GM19468 (cell line): ENCODE results near the gene EFCAB12.
"Not testable (repeated sequence)": the region's sequence is repeated elsewhere in the genome, so short reads cannot be mapped to it uniquely, and the experiment has no call there.

ENCODE experiments used
- ATAC-seq: cut with Tn5 transposase; IDR thresholded peaks from one replicate; pipeline ENCODE4 v1.9.1; 2021; ENCODE audit warnings: mild to moderate bottlenecking, moderate library complexity, moderate number of reproducible peaks; ENCODE audit not compliant: unreplicated experiment; ENCODE audit errors: extremely low read depth

EFCAB12 gene

DNA sequence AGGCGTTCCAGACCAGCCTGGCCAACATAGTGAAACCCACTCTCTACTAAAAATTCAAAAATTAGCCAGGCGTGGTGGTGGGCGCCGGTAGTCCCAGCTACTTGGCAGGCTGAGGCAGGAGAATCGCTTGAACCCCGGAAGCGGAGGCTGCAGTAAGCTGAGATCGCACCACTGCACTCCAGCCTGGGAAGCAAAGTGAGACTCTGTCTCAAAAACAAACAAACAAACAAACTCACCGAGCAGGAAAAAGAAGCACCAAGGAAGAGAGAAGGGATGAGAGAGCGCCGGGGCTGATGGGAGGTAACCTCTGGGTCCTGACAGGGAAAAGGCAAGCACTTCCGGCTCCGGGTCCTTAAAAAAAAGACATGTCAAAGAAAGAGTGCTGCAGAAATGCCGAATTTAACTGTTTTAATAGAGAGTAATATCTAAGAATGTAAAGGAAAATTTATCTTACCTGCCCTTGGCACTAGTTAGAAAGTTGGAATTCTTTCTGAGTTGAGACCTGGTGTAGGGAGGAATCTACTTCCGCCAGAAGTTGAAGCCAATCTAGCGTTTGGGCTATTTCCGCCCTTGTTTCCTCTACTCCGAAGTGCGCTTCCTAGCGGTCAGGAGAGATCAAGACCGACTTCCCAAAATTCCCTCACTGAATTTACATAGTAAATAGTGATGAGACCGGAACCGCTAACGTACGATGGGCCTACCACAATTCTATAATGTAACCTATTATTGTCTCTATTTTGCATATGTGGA is 29.1 kb downstream of the EFCAB12 start:
- peak; percentile 66 for ATAC-seq

GRCh38 chr3:129398803-129399144 is 29.7 kb downstream of the EFCAB12 start:
- no peak for ATAC-seq

GRCh38 chr3:129393760-129394564 is 34.5 kb downstream of the EFCAB12 start:
- ATAC-seq: not testable (repeated sequence)

DNA sequence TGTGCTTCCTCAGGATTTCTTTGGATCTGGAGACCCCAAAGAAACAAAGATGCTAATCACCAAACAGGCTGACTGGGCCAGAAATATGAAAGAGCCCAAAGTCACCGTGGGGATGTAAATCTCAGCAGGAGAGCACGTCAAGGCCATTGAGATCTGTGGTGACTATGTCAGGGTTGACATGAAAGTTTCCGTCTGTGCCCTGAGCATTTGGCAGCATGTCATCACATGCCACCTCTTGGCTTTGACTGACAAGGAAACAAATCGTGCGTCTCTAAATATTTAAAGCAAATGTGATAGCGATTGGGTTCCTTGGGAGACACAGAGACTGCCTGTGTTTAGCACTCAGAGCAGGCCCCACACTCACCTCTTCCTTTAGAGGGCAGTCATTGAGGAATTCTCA is 35.2 kb downstream of the EFCAB12 start:
- no peak for ATAC-seq

DNA sequence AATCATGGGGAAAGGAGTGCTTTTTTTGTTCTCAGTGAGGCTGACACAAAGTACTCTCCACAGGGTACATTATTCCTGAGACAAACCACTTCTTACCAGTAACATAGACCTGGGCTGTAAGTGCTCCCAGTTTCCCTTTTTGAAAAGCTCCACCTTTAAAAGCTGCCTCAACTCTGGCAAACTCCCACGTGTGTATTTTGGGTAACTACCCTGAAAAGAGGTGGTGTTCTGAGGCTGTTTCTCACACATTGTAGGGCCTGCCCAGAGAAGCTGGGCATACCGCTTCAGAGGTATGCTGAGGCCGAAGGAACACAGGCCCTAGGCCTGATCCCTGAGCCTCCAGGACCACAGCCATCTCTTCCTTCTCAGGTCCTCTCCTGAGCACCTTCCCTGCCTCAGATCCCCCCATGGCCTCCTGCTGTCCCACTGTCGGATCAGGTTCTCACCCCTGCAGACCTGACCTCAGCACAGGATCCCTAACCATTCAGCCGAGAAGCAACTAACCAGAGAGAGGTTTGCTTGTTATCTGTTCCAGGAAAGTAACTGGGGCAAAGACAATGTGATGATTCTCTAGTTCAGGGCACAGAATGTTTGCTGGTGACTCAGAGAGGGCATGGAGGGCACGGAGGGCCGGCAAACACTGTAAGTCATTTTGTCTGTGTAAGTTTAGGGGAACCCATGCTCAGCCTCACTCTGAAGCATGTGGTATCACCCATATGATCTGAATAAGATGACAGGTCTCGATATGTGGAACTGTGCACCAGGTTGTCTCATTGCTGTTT is 36.1 kb downstream of the EFCAB12 start:
- not testable (repeated sequence) for ATAC-seq

DNA sequence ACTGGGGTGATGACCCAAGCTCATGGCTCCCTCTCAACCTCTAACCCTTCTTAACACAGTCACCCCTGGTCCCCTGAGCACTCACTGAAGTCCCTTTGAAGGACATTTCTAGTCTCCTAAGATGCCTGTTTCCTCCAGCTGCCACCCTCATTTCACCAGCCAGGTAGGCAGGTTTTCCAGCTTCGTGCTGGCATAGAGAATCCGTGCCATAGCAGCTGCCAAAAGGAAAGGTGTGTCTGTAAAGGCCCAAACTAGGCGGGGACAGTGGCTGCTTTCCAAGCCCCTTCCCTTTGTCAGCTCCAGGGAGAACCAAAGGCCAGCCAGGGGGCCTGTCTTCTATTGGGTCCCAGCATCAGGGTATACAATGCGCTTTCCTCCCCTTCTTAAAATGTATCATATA is 36.9 kb downstream of the EFCAB12 start:
- ATAC-seq: not testable (repeated sequence)

GRCh38 chr3:129389572-129389937 is 38.9 kb downstream of the EFCAB12 start:
- no peak for ATAC-seq

DNA sequence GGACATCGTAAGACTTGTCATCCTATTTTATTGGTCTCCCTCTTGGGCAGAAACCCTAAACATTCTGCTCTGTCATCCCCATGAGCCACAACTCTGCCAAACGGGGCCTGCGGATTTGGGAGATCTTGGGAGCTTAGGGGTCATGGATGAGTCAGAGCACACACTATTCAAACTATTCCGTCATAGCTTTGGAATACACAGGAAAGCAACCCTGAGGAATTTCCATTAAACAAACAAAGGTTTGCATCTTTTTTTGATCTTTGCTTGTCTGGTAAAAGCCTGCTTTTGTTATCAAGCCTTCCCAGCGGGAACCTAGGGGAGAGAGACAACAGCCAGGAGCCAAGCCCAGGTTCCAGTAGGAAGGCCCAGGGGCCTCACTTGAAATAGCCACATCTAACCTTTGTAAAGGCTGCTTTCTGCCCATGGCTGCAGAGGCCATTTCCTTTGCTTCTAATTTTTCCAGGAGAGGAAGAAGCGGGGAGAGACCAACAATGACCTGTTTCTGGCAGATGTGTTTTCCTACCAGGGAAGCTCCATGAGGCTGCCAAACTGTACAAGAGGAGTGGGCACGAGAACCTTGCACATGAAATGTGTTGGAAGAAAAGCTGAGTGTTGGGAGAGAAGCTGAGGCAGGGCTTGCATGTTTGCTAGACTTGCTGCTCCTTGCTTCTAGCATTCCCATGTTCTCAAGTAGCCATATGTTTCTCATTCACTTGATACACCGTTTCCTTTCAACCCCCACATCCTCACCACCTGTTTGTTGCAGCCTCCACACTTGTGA is 39.5 kb downstream of the EFCAB12 start:
- ATAC-seq: not testable (repeated sequence)

GRCh38 chr3:129387487-129387886 is 40.9 kb downstream of the EFCAB12 start:
- ATAC-seq: no peak

DNA sequence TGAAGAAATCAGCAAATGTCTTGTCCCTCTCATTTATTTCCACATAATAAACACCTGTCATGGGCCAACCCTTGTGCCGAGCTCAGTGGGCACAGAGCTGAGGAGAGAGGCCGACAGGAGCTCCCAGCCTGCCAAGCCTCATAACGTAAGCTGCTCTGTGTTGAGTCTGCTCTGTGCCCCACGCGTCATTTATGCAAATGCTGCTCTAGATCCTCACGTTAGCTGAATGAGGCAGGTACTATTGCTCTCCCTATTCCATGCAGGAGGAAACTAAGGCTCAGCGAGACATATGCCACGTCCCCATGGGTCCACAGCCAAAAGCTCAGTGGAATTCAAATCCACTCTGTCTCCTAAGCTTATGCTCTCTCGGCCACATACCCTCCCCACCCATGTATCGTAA is 41.5 kb downstream of the EFCAB12 start:
- ATAC-seq: no peak

- ATAC-seq: not testable (repeated sequence)
These were observed 42.9 kb downstream of the EFCAB12 start for GRCh38 chr3:129385507-129385906.

GRCh38 chr3:129384594-129385323 is 43.7 kb downstream of the EFCAB12 start:
- no peak for ATAC-seq

- ATAC-seq: not testable (repeated sequence)
These were observed 44.3 kb downstream of the EFCAB12 start for GRCh38 chr3:129384103-129384502.

- peak; percentile 44 for ATAC-seq
These were observed 45.1 kb downstream of the EFCAB12 start for GRCh38 chr3:129383292-129383860.

GRCh38 chr3:129382366-129382765 is 46.1 kb downstream of the EFCAB12 start:
- no peak for ATAC-seq

DNA sequence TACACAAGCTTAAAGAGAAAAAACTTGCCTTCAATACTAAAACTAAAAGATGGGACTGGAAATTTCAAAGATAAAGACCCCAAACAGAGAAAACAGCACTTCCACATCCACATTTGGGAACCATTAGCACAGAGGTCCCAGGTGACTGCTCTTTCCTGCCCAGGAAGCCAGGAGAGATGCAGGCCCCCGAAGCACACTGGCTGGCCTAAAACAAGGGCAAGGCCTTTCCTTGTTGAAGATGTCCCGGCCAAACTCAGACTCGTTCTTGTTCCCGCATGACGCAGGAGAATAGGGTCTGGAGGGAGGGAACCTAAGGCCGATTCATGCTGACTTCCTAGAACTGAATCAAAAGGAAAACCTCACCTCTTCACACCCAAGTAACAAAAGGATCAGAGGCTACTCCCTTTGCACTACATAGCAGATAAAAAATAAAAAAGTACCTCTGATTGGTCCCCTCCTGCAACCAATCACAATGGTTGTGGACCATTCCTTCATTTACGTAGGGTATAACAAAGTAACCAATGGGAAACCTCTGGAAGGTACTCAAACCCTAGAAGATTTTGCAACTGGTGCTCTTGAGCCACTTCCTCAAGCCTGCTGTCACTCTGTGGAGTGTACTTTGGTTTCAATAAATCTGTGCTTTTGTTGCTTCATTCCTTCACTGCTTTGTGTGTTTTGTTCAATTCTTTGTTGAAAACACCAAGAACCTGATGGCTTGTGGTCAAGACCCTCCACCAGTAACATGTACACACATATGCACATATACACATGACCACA is 48.7 kb downstream of the EFCAB12 start:
- no peak for ATAC-seq

- no peak for ATAC-seq
These were observed 49.5 kb downstream of the EFCAB12 start for GRCh38 chr3:129378949-129379348.

DNA sequence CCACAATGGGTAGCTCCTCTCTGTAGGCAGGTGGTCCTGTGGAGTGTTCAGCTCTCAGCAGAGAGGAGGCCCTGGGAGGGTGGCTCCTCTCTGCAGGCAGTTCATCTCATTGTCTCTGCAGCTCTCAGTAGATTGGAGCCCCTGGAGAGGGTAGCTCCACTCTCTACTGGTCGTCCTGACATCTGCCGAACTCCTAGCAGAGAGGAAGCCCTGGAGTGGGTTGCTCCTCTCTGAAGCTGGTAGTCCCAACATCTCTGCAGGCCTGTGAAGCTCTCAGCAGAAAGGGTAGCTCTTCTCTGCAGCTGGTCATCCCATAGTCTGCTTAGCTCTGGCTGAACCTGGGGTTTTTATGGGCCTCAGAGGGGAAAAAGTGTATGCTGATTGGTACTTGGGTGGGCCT is 50.8 kb downstream of the EFCAB12 start:
- no peak for ATAC-seq
